Neuron (in vitro differentiated cells): ENCODE measurements around the gene CRTC1.
"Not testable (repeated sequence)": the region's sequence is repeated elsewhere in the genome, so short reads cannot be mapped to it uniquely, and the experiment has no call there.

ENCODE experiments used
- H2AFZ ChIP-seq: one replicate; pipeline ENCODE4 v1.6.1; 2013; ENCODE audit warnings: low read depth, mild to moderate bottlenecking, inconsistent platforms, low read length, moderate library complexity
- H3K27me3 ChIP-seq: one replicate; pipeline ENCODE4 v1.6.1; 2013; ENCODE audit warnings: low read length; ENCODE audit not compliant: insufficient read depth
- H3K36me3 ChIP-seq: one replicate; pipeline ENCODE4 v1.6.1; 2013; ENCODE audit warnings: low read length; ENCODE audit not compliant: insufficient read depth
- H3K4me1 ChIP-seq: one replicate; pipeline ENCODE4 v1.6.1; 2013; ENCODE audit warnings: low read length; ENCODE audit not compliant: insufficient read depth
- H3K4me3 ChIP-seq: 2 replicates; pipeline ENCODE4 v1.5.1; 2013; ENCODE audit warnings: mild to moderate bottlenecking, low read length, moderate library complexity
- H3K9me3 ChIP-seq: one replicate; pipeline ENCODE4 v1.6.1; 2013; ENCODE audit warnings: low read length

Gene CRTC1

DNA sequence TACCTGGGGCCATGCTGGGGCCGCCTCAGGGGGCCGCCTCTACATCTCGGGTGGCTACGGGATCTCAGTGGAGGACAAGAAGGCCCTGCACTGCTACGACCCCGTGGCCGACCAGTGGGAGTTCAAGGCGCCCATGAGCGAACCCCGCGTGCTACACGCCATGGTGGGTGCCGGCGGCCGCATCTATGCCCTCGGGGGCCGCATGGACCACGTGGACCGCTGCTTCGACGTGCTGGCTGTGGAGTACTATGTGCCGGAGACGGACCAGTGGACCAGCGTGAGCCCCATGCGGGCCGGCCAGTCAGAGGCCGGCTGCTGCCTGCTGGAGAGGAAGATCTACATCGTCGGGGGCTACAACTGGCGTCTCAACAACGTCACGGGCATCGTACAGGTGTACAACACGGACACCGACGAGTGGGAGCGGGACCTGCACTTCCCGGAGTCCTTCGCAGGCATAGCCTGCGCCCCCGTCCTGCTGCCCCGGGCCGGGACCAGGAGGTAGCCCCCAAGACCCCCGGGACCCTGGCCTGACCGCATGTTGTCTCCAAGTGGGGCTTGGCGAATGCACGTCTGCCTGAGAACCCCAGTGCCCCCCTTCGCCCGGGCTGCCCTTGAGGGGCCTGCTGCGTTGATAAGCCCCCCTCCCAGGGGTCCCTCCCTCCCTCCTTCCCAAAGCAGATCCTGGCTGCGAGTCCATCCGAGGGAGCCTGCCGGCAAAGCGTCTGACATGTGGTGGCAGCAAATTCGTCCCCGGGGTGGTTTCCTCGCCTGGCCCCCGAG, 14.5 kb upstream of the CRTC1 start:
- no peaks in the 10 kb centered on the region for H3K27me3 ChIP-seq
- H2AFZ ChIP-seq: no peak overlapping the region
- H3K4me1 ChIP-seq: no peaks in the 10 kb centered on the region
- peaks cover 25% of the 10 kb centered on the region for H3K36me3 ChIP-seq
- no peaks in the 10 kb centered on the region for H3K9me3 ChIP-seq
- H3K4me3 ChIP-seq: no peak overlapping the region

DNA sequence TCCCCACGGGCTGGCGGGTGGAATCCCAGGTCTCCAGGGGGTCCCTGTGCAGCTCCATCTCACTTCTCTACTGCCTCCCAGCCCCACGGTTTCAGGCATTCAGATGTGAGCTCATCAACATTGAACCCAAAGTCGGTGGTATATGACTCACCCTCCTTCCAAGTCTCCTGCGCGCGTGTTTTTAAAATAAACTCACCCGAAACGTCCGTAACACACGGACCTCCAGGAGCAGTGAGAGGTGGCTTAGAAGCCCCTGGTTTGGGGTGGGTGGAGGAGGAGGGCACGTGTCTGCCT, 14.0 kb upstream of the CRTC1 start:
- H3K4me1 ChIP-seq: no peaks in the 10 kb centered on the region
- peaks cover 25% of the 10 kb centered on the region for H3K36me3 ChIP-seq
- H3K9me3 ChIP-seq: no peaks in the 10 kb centered on the region
- no peaks in the 10 kb centered on the region for H3K27me3 ChIP-seq
- no peak overlapping the region for H2AFZ ChIP-seq
- no peak overlapping the region for H3K4me3 ChIP-seq

DNA sequence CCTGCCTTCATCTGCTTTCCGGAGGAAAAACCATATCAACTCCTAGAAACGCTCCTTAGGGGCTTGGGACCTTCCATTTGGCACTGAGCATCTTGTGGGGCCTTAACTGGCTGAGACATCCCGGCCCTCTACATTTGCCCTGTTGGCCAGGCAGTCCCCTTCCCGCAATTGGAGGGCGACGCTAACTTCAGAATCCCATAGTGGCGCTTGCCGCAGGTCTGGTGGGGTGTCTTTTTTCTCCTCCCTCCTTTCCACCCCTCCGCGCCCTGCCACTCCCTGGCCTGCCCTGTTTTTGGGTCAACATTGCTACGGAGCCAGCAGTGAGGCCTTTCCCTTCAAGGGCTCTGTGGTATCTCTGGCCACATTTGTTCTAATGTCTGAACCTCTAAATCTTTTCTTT, 13.6 kb upstream of the CRTC1 start:
- no peak overlapping the region for H2AFZ ChIP-seq
- H3K4me3 ChIP-seq: no peak overlapping the region
- H3K27me3 ChIP-seq: no peaks in the 10 kb centered on the region
- H3K9me3 ChIP-seq: peaks cover 2% of the 10 kb centered on the region
- no peaks in the 10 kb centered on the region for H3K4me1 ChIP-seq
- H3K36me3 ChIP-seq: peaks cover 25% of the 10 kb centered on the region

DNA sequence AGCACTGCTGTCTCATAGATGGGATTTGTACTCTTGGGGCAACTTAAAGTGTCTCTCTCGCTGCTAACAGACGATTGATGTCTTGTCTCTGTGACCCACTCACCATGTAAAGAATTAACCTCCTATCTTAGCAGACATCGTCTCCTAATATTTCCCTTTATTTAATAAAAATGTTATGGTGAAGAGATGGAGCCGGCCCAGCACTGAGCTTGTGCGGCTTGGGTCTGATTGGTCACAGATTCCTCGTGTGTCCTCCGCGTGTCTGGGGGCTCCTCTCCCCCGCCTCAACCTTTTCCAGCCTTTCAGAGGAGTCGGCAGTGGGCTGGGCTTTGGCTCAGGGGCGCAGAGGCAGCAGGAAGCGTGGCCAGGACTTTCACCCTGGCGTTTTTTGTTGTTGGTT, 13.2 kb upstream of the CRTC1 start:
- no peak overlapping the region for H2AFZ ChIP-seq
- H3K27me3 ChIP-seq: no peaks in the 10 kb centered on the region
- no peak overlapping the region for H3K4me3 ChIP-seq
- no peaks in the 10 kb centered on the region for H3K4me1 ChIP-seq
- peaks cover 2% of the 10 kb centered on the region for H3K9me3 ChIP-seq
- peaks cover 25% of the 10 kb centered on the region for H3K36me3 ChIP-seq

DNA sequence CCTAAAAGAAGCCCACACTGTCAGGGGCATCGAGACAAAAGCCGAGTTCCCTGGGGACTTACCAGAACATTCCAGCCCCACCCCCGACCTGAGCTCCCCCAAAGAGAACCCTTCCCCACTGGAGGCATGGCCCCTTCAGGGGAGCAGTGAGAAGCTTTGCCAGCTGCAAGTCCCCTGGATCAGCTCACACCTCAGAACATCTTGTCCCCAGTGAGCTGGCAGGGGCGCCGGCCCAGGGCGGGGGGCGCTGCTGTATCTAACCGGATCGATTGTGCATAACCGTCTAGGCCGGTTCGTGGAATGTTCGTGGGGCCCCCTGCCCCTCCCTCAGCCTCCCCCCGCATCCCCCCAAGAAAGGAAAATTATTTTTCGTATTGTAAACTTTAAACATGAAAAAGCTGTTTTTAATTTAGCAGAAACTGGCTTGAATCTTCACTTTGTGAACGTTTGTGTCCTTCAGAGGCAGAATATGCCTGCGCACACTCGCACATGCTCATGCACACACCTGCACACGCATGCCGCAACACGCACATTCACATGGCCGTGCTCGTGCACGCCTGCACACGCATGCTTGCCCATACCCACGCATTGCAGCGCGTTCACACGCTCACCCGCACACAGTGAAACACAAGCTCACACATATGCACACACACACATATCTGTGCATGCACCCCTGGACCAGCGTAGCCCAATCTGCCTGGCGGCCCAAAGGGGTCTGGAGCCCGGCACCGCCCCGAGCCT, 12.0 kb upstream of the CRTC1 start:
- Histone ChIP-seq H3K4me1 (no peaks in the 10 kb centered on the region), H3K9me3 (peaks cover 2% of the 10 kb centered on the region), H3K4me3 (no peak overlapping the region), H2AFZ (no peak overlapping the region), H3K36me3 (peaks cover 25% of the 10 kb centered on the region), H3K27me3 (no peaks in the 10 kb centered on the region)

DNA sequence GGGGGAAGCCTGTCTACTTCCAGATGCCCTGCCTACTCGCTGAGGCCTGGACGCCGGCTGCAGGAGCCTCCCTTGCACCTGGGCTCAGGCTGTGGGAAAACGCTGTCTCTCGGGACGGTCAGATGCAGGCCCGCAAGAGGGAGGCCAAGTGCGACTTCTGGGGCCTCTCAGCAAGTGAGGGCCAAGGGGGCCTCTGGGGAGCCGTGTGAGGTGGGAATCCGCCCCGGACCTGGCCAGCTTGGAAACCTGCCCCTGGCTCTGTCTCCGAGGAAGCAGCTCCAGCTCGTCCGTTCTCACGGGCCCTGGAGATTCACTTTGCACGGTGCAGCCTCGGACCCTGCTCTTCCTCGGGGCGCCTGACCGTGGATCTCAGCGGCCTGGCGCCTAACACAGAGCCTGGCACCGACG, 11.4 kb upstream of the CRTC1 start:
- Histone ChIP-seq H3K36me3 (peaks cover 25% of the 10 kb centered on the region), H3K9me3 (peaks cover 2% of the 10 kb centered on the region), H3K4me3 (no peak overlapping the region), H3K27me3 (no peaks in the 10 kb centered on the region), H2AFZ (no peak overlapping the region), H3K4me1 (peaks cover under 1% of the 10 kb centered on the region)

- Histone ChIP-seq H2AFZ (no peak overlapping the region), H3K4me1 (peaks cover 6% of the 10 kb centered on the region), H3K4me3 (no peak overlapping the region), H3K36me3 (peaks cover 21% of the 10 kb centered on the region), H3K27me3 (no peaks in the 10 kb centered on the region), H3K9me3 (peaks cover 2% of the 10 kb centered on the region)
Observed at GRCh38 chr19:18672606-18673337, 10.7 kb upstream of the CRTC1 start.

- H2AFZ ChIP-seq: no peak overlapping the region
- peaks cover 13% of the 10 kb centered on the region for H3K4me1 ChIP-seq
- H3K36me3 ChIP-seq: peaks cover 4% of the 10 kb centered on the region
- no peak overlapping the region for H3K4me3 ChIP-seq
- peaks cover 2% of the 10 kb centered on the region for H3K9me3 ChIP-seq
- no peaks in the 10 kb centered on the region for H3K27me3 ChIP-seq
Observed at GRCh38 chr19:18674616-18675015, 8.9 kb upstream of the CRTC1 start.

GRCh38 chr19:18675779-18676178, 7.7 kb upstream of the CRTC1 start:
- H3K9me3 ChIP-seq: peaks cover 2% of the 10 kb centered on the region
- H2AFZ ChIP-seq: no peak overlapping the region
- H3K36me3 ChIP-seq: no peaks in the 10 kb centered on the region
- no peak overlapping the region for H3K4me3 ChIP-seq
- peaks cover 13% of the 10 kb centered on the region for H3K4me1 ChIP-seq
- H3K27me3 ChIP-seq: no peaks in the 10 kb centered on the region

DNA sequence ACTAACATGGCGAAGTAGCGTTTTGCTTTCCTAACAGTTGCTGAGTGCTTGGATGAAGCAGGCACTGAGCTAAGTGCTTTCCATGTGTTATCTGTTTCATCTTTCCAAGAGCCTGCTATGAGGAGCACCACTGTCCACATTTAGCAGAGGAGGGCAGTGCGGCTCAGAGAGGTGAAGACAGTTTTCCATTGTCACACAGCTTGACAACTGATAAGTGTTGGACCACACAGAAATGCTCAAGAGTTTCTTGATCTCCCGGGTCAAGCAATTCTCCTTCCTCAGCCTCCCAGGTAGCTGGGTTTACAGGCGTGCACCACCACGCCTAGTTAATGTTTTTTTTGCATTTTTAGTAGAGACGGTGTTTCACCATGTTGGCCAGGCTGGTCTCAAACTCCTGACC, 6.8 kb upstream of the CRTC1 start:
- no peaks in the 10 kb centered on the region for H3K36me3 ChIP-seq
- no peak overlapping the region for H2AFZ ChIP-seq
- peaks cover 2% of the 10 kb centered on the region for H3K9me3 ChIP-seq

GRCh38 chr19:18677156-18677555, 6.3 kb upstream of the CRTC1 start:
- H3K4me3 ChIP-seq: no peak overlapping the region
- no peak overlapping the region for H2AFZ ChIP-seq
- no peaks in the 10 kb centered on the region for H3K36me3 ChIP-seq
- H3K9me3 ChIP-seq: peaks cover 2% of the 10 kb centered on the region
- H3K4me1 ChIP-seq: peaks cover 13% of the 10 kb centered on the region
- H3K27me3 ChIP-seq: no peaks in the 10 kb centered on the region

More for the DNA sequence above, 6.8 kb upstream of the CRTC1 start:
- Histone ChIP-seq H3K4me3 (no peak overlapping the region), H3K27me3 (no peaks in the 10 kb centered on the region), H3K4me1 (peaks cover 13% of the 10 kb centered on the region)

- H3K9me3 ChIP-seq, H3K27me3 ChIP-seq, H2AFZ ChIP-seq, H3K4me3 ChIP-seq, H3K36me3 ChIP-seq: not testable (repeated sequence)
- H3K4me1 ChIP-seq: peaks cover 25% of the 10 kb centered on the region
Observed at GRCh38 chr19:18680148-18680547, 3.3 kb upstream of the CRTC1 start.

GRCh38 chr19:18682807-18683108, 722 bp upstream of the CRTC1 start:
- H3K36me3 ChIP-seq: no peaks in the 10 kb centered on the region
- no peak overlapping the region for H2AFZ ChIP-seq
- H3K4me1 ChIP-seq: peaks cover 19% of the 10 kb centered on the region
- no peaks in the 10 kb centered on the region for H3K27me3 ChIP-seq
- no peaks in the 10 kb centered on the region for H3K9me3 ChIP-seq
- peak overlapping the region; percentile 68 for H3K4me3 ChIP-seq
